Transverse colon (tissue), 4 donors: Measurements from ENCODE around the gene CYSTM1.

Experiments
- CTCF ChIP-seq, 5 experiments: fragments of 200-600 bp in 3 of 5; fragments of 450-650 bp in 2 of 5; sonication (generic) in 3 of 5; IDR thresholded peaks; 1 replicate in 2 of 5; 2 replicates in 3 of 5; pipeline ENCODE4 v1.5.1; 2016 to 2017; ENCODE audit warnings: antibody characterized with exemption in 5 of 5, inconsistent platforms in 3 of 5, mild to moderate bottlenecking in 2 of 5, moderate library complexity in 1 of 5
- EP300 ChIP-seq: sonication (generic); formaldehyde crosslinking; IDR thresholded peaks from one replicate; pipeline ENCODE4 v1.6.1; 2017; ENCODE audit warnings: antibody characterized with exemption, low read depth
- POLR2A ChIP-seq: fragments of 450-650 bp; IDR thresholded peaks from one replicate; pipeline ENCODE4 v1.6.1; 2016; ENCODE audit warnings: antibody characterized with exemption, mild to moderate bottlenecking, moderate library complexity
- POLR2AphosphoS5 ChIP-seq, 3 donors: sonication (generic); formaldehyde crosslinking; IDR thresholded peaks; one replicate each; pipeline ENCODE4 v1.6.1; 2016; ENCODE audit warnings: antibody characterized with exemption in 3 of 3

GRCh38 chr5:140270008-140270407 lies 95.0 kb downstream of the CYSTM1 start:
- TF ChIP-seq CTCF (IDR thresholded peaks at IDR 0.05) (no peak), POLR2A (no peak), EP300 (no peak), POLR2AphosphoS5 (IDR thresholded peaks at IDR 0.05) (no peak)
